HepG2 (cell line): Measurements from ENCODE around the gene SHC1. TPM values are rescaled to one million over a fixed set of nuclear protein-coding genes. Genes with fewer than 3 reads are reported as not detected.

Experiments used
- ATAC-seq: fragments of 200-7000 bp; cut with Tn5 transposase; 3 replicates; pipeline ENCODE4 v1.9.1; 2020; ENCODE audit warnings: mild to moderate bottlenecking, moderate library complexity
- BruUV-seq: library from RNA; stranded (reverse); fragments of 400-500 nt; replicated peaks from 2 replicates; lab custom pipeline; 2021; lab: Mats Ljungman, UMichigan
- CTCF ChIA-PET: fragments of 300-600 bp; formaldehyde crosslinking; extraction: SDS; loops from one replicate; lab custom pipeline; 2021; ENCODE audit warnings: low total read pairs, inconsistent platforms, low intra/inter-chr PET ratio; lab: Yijun Ruan, JAX
- POLR2A ChIA-PET: fragments of 350-600 bp; sonication (Branson Sonifier 250); formaldehyde crosslinking; loops from one replicate; lab custom pipeline; 2020; ENCODE audit warnings: antibody characterized with exemption, inconsistent platforms; lab: Yijun Ruan, JAX
- DNase-seq: peaks from one replicate; pipeline ENCODE4 v3.0.0-alpha.2; 2015; ENCODE audit warnings: low spot score
- FAIRE-seq: peaks from 3 replicates; lab custom pipeline; 2011; peaks lifted over from hg19 to GRCh38; lab: Jason Lieb, UNC
- H2AFZ ChIP-seq: one replicate; pipeline ENCODE4 v1.6.1; 2011; ENCODE audit warnings: low read length, inconsistent platforms
- H3K27ac ChIP-seq: fragments of 300-600 bp; 3 replicates; pipeline ENCODE4 v1.8.0; 2011; ENCODE audit warnings: mixed run types, mild to moderate bottlenecking, mixed read lengths, low read length, inconsistent platforms; ENCODE audit not compliant: insufficient read depth; ENCODE audit errors: extremely low read length
- H3K27me3 ChIP-seq, 2 experiments: fragments of 200-600 bp in 1 of 2; 2 replicates in 1 of 2; 3 replicates in 1 of 2; pipeline versions ENCODE4 v1.6.0 to v1.8.0; 2011; ENCODE audit warnings: low read length in 2 of 2, mild to moderate bottlenecking in 2 of 2, moderate library complexity in 2 of 2, inconsistent platforms in 1 of 2; ENCODE audit not compliant: insufficient read depth in 2 of 2, control insufficient read depth in 1 of 2
- H3K36me3 ChIP-seq, 2 experiments: fragments of 200-600 bp in 1 of 2; replicated peaks in 1 of 2; 2 replicates in 1 of 2; 3 replicates in 1 of 2; pipeline versions ENCODE4 v1.5.1 to v1.8.0; 2011; ENCODE audit warnings: low read length in 2 of 2, inconsistent platforms in 1 of 2; ENCODE audit not compliant: insufficient read depth in 2 of 2, control insufficient read depth in 1 of 2
- H3K4me1 ChIP-seq: 2 replicates; pipeline ENCODE4 v1.5.1; 2012; ENCODE audit warnings: low read length, inconsistent platforms; ENCODE audit not compliant: insufficient read depth
- H3K4me2 ChIP-seq: 2 replicates; pipeline ENCODE4 v1.6.0; 2011; ENCODE audit warnings: low read depth, low read length, inconsistent platforms
- H3K4me3 ChIP-seq, 3 experiments: fragments of 200-600 bp in 1 of 3; sonication (generic), shearing (Covaris generic) in 1 of 3; replicated peaks in 1 of 3; 2 replicates each; pipeline ENCODE4 v1.5.1; 2011 to 2016; ENCODE audit warnings: low read length in 3 of 3, inconsistent platforms in 2 of 3, low read depth in 2 of 3, mild to moderate bottlenecking in 2 of 3, control low read depth in 1 of 3, mixed read lengths in 1 of 3; ENCODE audit not compliant: insufficient read depth in 1 of 3
- H3K79me2 ChIP-seq: one replicate; pipeline ENCODE4 v1.6.1; 2011; ENCODE audit warnings: low read length, inconsistent platforms; ENCODE audit not compliant: insufficient read depth
- H3K9ac ChIP-seq: 2 replicates; pipeline ENCODE4 v1.6.0; 2011; ENCODE audit warnings: mild to moderate bottlenecking, low read depth, low read length, inconsistent platforms; ENCODE audit not compliant: insufficient read depth
- H3K9me3 ChIP-seq: 2 replicates; pipeline ENCODE4 v1.5.1; 2012; ENCODE audit warnings: mild to moderate bottlenecking, low read length
- H4K20me1 ChIP-seq: 2 replicates; pipeline ENCODE4 v1.6.0; 2011; ENCODE audit warnings: inconsistent platforms, mild to moderate bottlenecking, low read length, moderate library complexity; ENCODE audit not compliant: insufficient read depth
- AFF4 ChIP-seq: sonication (generic); formaldehyde crosslinking; IDR thresholded peaks from 2 replicates; pipeline ENCODE4 v1.4.0; 2020; ENCODE audit warnings: missing genetic modification reagents
- EED ChIP-seq: sonication (generic); formaldehyde crosslinking; IDR thresholded peaks from 2 replicates; pipeline ENCODE4 v1.5.0; 2020; ENCODE audit warnings: mild to moderate bottlenecking, missing genetic modification reagents
- ISX ChIP-seq: sonication (generic); formaldehyde crosslinking; conservative IDR thresholded peaks from 2 replicates; pipeline ENCODE4 v1.5.0; 2020; ENCODE audit warnings: missing genetic modification reagents
- MAFF ChIP-seq: IDR thresholded peaks from 2 replicates; pipeline ENCODE4 v1.6.1; 2011; ENCODE audit warnings: low read depth, low read length, improper control_type of control experiment
- MAFK ChIP-seq, 2 experiments: IDR thresholded peaks in 1 of 2; conservative IDR thresholded peaks in 1 of 2; 2 replicates each; pipeline ENCODE4 v1.6.1; 2011; ENCODE audit warnings: improper control_type of control experiment in 2 of 2, low read length in 2 of 2
- MXD4 ChIP-seq: IDR thresholded peaks from 2 replicates; pipeline ENCODE4 v1.6.1; 2016; ENCODE audit warnings: mild to moderate bottlenecking, missing biosample characterization, missing genetic modification reagents
- MXI1 ChIP-seq: IDR thresholded peaks from 3 replicates; pipeline ENCODE4 v1.6.1; 2012; ENCODE audit warnings: low read depth, low read length, inconsistent platforms, borderline replicate concordance
- NFE2 ChIP-seq: sonication (generic); formaldehyde crosslinking; IDR thresholded peaks from 2 replicates; pipeline ENCODE4 v1.4.0; 2020; ENCODE audit warnings: missing genetic modification reagents
- PAF1 ChIP-seq: IDR thresholded peaks from 2 replicates; pipeline ENCODE4 v1.6.1; 2016; ENCODE audit warnings: missing genetic modification reagents, missing compliant biosample characterization
- PPARG ChIP-seq: conservative IDR thresholded peaks from 2 replicates; pipeline ENCODE4 v1.6.1; 2016; ENCODE audit warnings: missing biosample characterization, missing genetic modification reagents
- SAFB2 ChIP-seq: sonication (generic); formaldehyde crosslinking; IDR thresholded peaks from 2 replicates; pipeline ENCODE4 v1.5.1; 2020; ENCODE audit warnings: missing genetic modification reagents, low read depth, mild to moderate bottlenecking, borderline replicate concordance
- SIN3B ChIP-seq: fragments of 150-350 bp; IDR thresholded peaks from 2 replicates; pipeline ENCODE4 v1.6.1; 2014; ENCODE audit warnings: low read length
- SNAPC2 ChIP-seq: sonication (generic); formaldehyde crosslinking; IDR thresholded peaks from 2 replicates; pipeline ENCODE4 v1.8.1; 2022; ENCODE audit warnings: mild to moderate bottlenecking, missing genetic modification reagents
- SP1 ChIP-seq, 2 experiments: fragments of 450-650 bp in 1 of 2; sonication (generic) in 1 of 2; formaldehyde crosslinking in 1 of 2; IDR thresholded peaks; 2 replicates each; pipeline versions ENCODE4 v1.4.0 to v1.6.1; 2016 to 2020; ENCODE audit warnings: missing genetic modification reagents in 1 of 2
- TARDBP ChIP-seq: sonication (generic); formaldehyde crosslinking; IDR thresholded peaks from 2 replicates; pipeline ENCODE4 v1.8.0; 2022; ENCODE audit warnings: mild to moderate bottlenecking, missing genetic modification reagents
- ZFP90 ChIP-seq: sonication (generic); formaldehyde crosslinking; IDR thresholded peaks from 2 replicates; pipeline ENCODE4 v1.8.0; 2022; ENCODE audit warnings: missing genetic modification reagents, mild to moderate bottlenecking, inconsistent platforms, borderline replicate concordance
- ZNF3 ChIP-seq: IDR thresholded peaks from 2 replicates; pipeline ENCODE4 v1.7.0; 2017; ENCODE audit warnings: inconsistent platforms
- ZNF331 ChIP-seq: sonication (generic); formaldehyde crosslinking; IDR thresholded peaks from 2 replicates; pipeline ENCODE4 v1.4.0; 2020; ENCODE audit warnings: missing genetic modification reagents
- ZNF432 ChIP-seq: sonication (generic); formaldehyde crosslinking; IDR thresholded peaks from 2 replicates; pipeline ENCODE4 v1.5.0; 2020; ENCODE audit warnings: missing genetic modification reagents, mild to moderate bottlenecking, borderline replicate concordance
- ZNF737 ChIP-seq: sonication (generic); formaldehyde crosslinking; IDR thresholded peaks from 2 replicates; pipeline ENCODE4 v1.5.0; 2020; ENCODE audit warnings: missing genetic modification reagents, mild to moderate bottlenecking, borderline replicate concordance
- WGBS: methylation state at CpG from one replicate; pipeline ENCODE4 v1.1.6; 2017; ENCODE audit warnings: low lambda C conversion rate; 5-methylcytosine and 5-hydroxymethylcytosine counted together
- in situ Hi-C: cut with HindIII; loops from 2 replicates; pipeline ENCODE4 v1.10.0; 2017; ENCODE audit warnings: low pct_unique_long_range_greater_than_20kb; ENCODE audit not compliant: extremely low pct_ligation_motif_present
- intact Hi-C: fragments of 100-400 bp; cut with micrococcal nuclease; formaldehyde crosslinking; loops from one replicate; pipeline ENCODE4 v1.10.0; 2022; ENCODE audit not compliant: unreplicated experiment
- polyA plus RNA-seq, 8 experiments: library from polyadenylated mRNA; depleted of rRNA in 3 of 8; stranded (reverse) in 7 of 8; unstranded in 1 of 8; fragments of >200 nt; fragmentation: Illumina TruSeq in 4 of 8; extraction: Trizol in 4 of 8; gene quantifications; 2 replicates each; pipeline versions ENCODE4 v1.2.1 to v1.2.3, GENCODE V29; 2011 to 2016; ENCODE audit warnings: low read depth in 4 of 8, missing spikeins in 1 of 8, mixed read lengths in 1 of 8; ENCODE audit not compliant: insufficient read depth in 1 of 8
- total RNA-seq, 5 experiments: library from RNA; depleted of rRNA; stranded (reverse); fragments of >200 nt; fragmentation: Illumina TruSeq; extraction: Trizol; gene quantifications; 2 replicates each; pipeline ENCODE4 v1.2.3, GENCODE V29; 2016; ENCODE audit warnings: low read depth in 1 of 5
- TF ChIP-seq, protein P1 (sequence below): sonication (generic); formaldehyde crosslinking; IDR thresholded peaks from 2 replicates; pipeline ENCODE4 v1.4.0; 2020; ENCODE audit warnings: mild to moderate bottlenecking, missing genetic modification reagents

SHC1 gene
- total and polyA plus RNA-seq, 2 of the 13 experiments (the other 11 are each of a cell fraction or from before 2014, with no cell fraction given), result 52.0 to 137 TPM

- in situ Hi-C loops, result no loop called here
- Histone ChIP-seq H3K79me2 (peaks cover 66% of the 10 kb centered on the region), H3K9me3 (no peaks in the 10 kb centered on the region), H4K20me1 (no peaks in the 10 kb centered on the region), H3K36me3 (peaks cover 10 to 20% of the 10 kb centered on the region in 2 experiments; a peak in 4 of 5 replicates), H3K4me2 (peak overlapping the region; percentile 100), H2AFZ (no peak overlapping the region), H3K27me3 (no peaks in the 10 kb centered on the region; a peak in 1 of 5 replicates), H3K4me3 (peak overlapping the region; percentile 30 to 84 (median 70); a peak in 5 of 6 replicates), H3K4me1 (peaks cover 64% of the 10 kb centered on the region), H3K27ac (peak overlapping the region; percentile 100), H3K9ac (peak overlapping the region; percentile 98)
- FAIRE-seq (no peak), ATAC-seq (no peak), DNase-seq (no peak)
- POLR2A ChIA-PET, result interaction anchor here (0.7 to 6.6 kb wide), 18 partner anchors 10 to 154 kb away, joined by 3 to 148 read pairs (median 16); partner anchors contain the start of genes ADAM15, FLAD1, LENEP and PBXIP1
- intact Hi-C loops, result loop anchor here (2.0 kb wide), 1 partner anchor 15 kb away; the partner anchor contains the start of gene PBXIP1
- BruUV-seq, result no TSS peak
- WGBS, result 48% methylated on average over 3 of the region's 3 CpGs
- CTCF ChIA-PET, result interaction anchor here (1.0 kb wide), 1 partner anchor 10 kb away, joined by 3 read pairs; no protein-coding TSS in a partner anchor
- TF ChIP-seq EED (CRISPR knock-in tag), result no peak
- no peak for TF ChIP-seq ZNF737 (CRISPR knock-in tag)
- TF ChIP-seq NFE2, result no peak
- TF ChIP-seq SAFB2 (CRISPR knock-in tag), result peak; percentile 38; the same call in 1 of the 2 replicates
- no peak for TF ChIP-seq MXD4 (CRISPR knock-in tag)
- no peak for TF ChIP-seq SP1 (IDR thresholded peaks at IDR 0.05)
- no peak for TF ChIP-seq SP1 (CRISPR knock-in tag; IDR thresholded peaks at IDR 0.05)
- TF ChIP-seq, protein P1, sequence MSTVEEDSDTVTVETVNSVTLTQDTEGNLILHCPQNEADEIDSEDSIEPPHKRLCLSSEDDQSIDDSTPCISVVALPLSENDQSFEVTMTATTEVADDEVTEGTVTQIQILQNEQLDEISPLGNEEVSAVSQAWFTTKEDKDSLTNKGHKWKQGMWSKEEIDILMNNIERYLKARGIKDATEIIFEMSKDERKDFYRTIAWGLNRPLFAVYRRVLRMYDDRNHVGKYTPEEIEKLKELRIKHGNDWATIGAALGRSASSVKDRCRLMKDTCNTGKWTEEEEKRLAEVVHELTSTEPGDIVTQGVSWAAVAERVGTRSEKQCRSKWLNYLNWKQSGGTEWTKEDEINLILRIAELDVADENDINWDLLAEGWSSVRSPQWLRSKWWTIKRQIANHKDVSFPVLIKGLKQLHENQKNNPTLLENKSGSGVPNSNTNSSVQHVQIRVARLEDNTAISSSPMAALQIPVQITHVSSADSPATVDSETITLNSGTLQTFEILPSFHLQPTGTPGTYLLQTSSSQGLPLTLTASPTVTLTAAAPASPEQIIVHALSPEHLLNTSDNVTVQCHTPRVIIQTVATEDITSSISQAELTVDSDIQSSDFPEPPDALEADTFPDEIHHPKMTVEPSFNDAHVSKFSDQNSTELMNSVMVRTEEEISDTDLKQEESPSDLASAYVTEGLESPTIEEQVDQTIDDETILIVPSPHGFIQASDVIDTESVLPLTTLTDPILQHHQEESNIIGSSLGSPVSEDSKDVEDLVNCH (CRISPR knock-in tag), result no peak
- no peak for TF ChIP-seq MAFK (conservative IDR thresholded peaks at IDR 0.05 in 1 of 2, IDR thresholded peaks at IDR 0.05 in 1 of 2; ENCODE audit: low read length in 2 of 2)
- TF ChIP-seq ZNF3 (CRISPR knock-in tag), result no peak
- no peak for TF ChIP-seq MAFF
- no peak for TF ChIP-seq ISX (CRISPR knock-in tag)
- 0 out of 2 replicates have a peak, but pooled peaks have one; percentile 38 for TF ChIP-seq TARDBP (CRISPR knock-in tag)
- no peak for TF ChIP-seq ZFP90 (CRISPR knock-in tag)
- TF ChIP-seq SIN3B, result no peak
- TF ChIP-seq AFF4 (CRISPR knock-in tag), result no peak
- TF ChIP-seq PPARG (CRISPR knock-in tag), result no peak
- peak; percentile 27; the same call in 1 of the 2 replicates for TF ChIP-seq SNAPC2
- no peak for TF ChIP-seq ZNF432 (CRISPR knock-in tag)
- TF ChIP-seq MXI1, result no peak
- TF ChIP-seq PAF1 (CRISPR knock-in tag), result no peak
- no peak for TF ChIP-seq ZNF331 (CRISPR knock-in tag)
Measured at GRCh38 chr1:154972213-154972516, 1.6 kb upstream of the SHC1 start.
